ENCODE measurements around the gene RAB3C. TPM values are rescaled to one million over a fixed set of nuclear protein-coding genes. Genes with fewer than 3 reads are reported as not detected.

The RAB3C gene
- polyA plus RNA-seq, 4 donors: 0.22 to 6.5 (median 2.9) TPM

DNA sequence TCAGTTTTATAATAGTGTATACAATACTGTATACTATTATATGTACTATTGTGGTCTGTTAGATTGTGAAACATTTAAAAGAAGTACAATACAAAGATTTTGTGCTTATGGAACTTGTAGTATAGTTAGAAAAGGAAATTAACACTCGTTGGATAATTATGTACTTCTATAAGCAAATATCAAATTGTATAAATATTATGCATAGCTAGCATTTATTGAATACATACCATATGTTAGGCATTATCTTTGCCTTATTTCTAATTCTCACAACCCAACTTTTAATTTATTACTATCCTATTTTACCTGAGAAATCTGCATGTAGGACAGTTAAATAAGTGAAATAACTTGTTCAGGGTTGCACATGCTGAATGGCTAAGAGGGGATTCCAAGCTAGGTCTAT lies 37.5 kb downstream of the RAB3C start:
- H3K27ac ChIP-seq (ENCODE audit: low read depth in 1 of 3, low read length in 2 of 3): no peak overlapping the region

DNA sequence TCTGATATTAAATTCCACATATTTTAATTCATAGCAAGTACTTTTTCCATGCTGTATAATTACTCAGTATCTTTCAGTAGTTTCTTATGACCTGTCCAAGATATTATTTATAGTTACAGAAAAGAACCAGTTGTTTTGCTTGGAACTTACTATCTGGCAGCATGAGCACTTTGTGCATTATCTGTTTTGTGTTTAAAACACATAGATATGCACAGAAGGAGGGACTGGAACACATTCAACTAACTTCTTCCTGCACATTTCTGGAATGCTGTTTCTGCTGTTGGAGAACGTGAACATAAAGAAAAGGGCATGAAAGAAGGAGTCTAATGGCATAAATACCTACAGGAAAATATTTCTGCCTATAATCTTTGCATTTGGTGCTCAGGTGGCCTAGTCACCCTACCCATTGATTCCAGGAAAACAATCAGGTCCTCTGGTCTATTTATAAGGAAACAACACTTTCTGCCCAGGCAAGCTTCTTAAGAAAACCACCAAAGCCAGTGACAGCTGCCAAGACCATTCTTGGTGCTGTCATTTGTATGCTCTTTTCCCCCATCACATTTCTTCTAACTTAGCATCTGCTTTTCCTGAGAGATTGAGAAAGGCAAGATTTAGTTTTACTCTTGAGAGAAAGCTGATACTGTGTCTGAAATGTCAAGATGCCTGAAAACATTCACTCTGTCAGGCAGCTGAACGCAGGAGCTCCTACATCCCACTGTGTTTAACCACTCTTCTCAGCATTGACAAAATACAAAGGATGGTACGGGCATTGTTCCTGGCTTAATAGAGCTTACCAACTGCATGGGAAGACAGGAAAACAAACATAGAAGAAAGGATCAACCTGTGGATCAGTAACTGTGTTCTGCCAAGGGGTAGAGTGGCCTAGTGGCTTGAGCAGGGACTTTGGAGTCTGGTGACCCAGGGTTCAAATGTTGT lies 40.3 kb downstream of the RAB3C start:
- H3K27ac ChIP-seq (ENCODE audit: low read depth in 1 of 3, low read length in 2 of 3): no peak overlapping the region

More for the DNA sequence above, 37.5 kb downstream of the RAB3C start:
- WGBS, 3 donors: 68 to 83% (median 72%) methylated on average over 1 of the region's 1 CpG
- FAIRE-seq (no peak), DNase-seq (no peak)
- Histone ChIP-seq H3K27me3 (ENCODE audit: control insufficient read depth in 3 of 3, insufficient read depth in 3 of 3, low read length in 3 of 3) (no peaks in the 10 kb centered on the region), H3K36me3 (ENCODE audit: control insufficient read depth in 3 of 3, insufficient read depth in 2 of 3, low read depth in 1 of 3, low read length in 3 of 3) (no peaks in the 10 kb centered on the region), H3K9me3 (ENCODE audit: control insufficient read depth in 2 of 2, insufficient read depth in 1 of 2, low read depth in 1 of 2, low read length in 1 of 2) (no peaks in the 10 kb centered on the region), H3K4me3 (ENCODE audit: low read depth in 1 of 3, low read length in 3 of 3) (no peak overlapping the region), H3K4me1 (ENCODE audit: control insufficient read depth in 3 of 3, insufficient read depth in 2 of 3, low read depth in 1 of 3, low read length in 2 of 3) (peaks cover 0 to 4% (median 0%) of the 10 kb centered on the region in 3 donors)

DNA sequence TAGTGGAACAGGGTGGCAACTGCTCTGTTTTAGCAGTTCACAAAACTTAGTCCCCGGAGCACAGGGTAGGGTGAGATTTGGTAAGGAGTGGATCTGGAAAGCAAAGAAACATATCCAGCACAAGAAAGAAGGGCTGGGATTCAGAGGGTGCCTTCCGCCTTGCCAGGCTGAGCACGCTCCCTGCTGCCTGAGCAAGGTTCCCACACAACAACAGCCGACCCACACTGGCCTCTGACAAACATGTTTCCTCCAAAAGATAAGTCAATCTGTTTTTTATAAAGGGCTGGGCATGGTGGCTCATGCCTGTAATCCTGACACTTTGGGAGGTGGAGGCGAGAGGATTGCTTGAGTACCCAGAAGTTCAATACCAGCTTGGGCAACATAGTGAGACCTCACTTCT lies 45.8 kb downstream of the RAB3C start:
- H3K4me1 ChIP-seq (ENCODE audit: control insufficient read depth in 3 of 3, insufficient read depth in 2 of 3, low read depth in 1 of 3, low read length in 2 of 3): peaks cover 2 to 16% (median 7%) of the 10 kb centered on the region in 3 donors
- H3K27me3 ChIP-seq (ENCODE audit: control insufficient read depth in 3 of 3, insufficient read depth in 3 of 3, low read length in 3 of 3): no peaks in the 10 kb centered on the region
- no peak overlapping the region for H3K4me3 ChIP-seq (ENCODE audit: low read depth in 1 of 3, low read length in 3 of 3)
- no peaks in the 10 kb centered on the region for H3K9me3 ChIP-seq (ENCODE audit: control insufficient read depth in 2 of 2, insufficient read depth in 1 of 2, low read depth in 1 of 2, low read length in 1 of 2)
- DNase-seq: no peak
- no peak overlapping the region for H3K27ac ChIP-seq (ENCODE audit: low read depth in 1 of 3, low read length in 2 of 3)
- WGBS, 3 donors: 58 to 69% (median 62%) methylated on average over 5 of the region's 5 CpGs
- FAIRE-seq: no peak
- H3K36me3 ChIP-seq (ENCODE audit: control insufficient read depth in 3 of 3, insufficient read depth in 2 of 3, low read depth in 1 of 3, low read length in 3 of 3): no peaks in the 10 kb centered on the region

More for the DNA sequence above, 40.3 kb downstream of the RAB3C start:
- Histone ChIP-seq H3K4me1 (ENCODE audit: control insufficient read depth in 3 of 3, insufficient read depth in 2 of 3, low read depth in 1 of 3, low read length in 2 of 3) (peaks cover 0 to 4% (median 0%) of the 10 kb centered on the region in 3 donors), H3K4me3 (ENCODE audit: low read depth in 1 of 3, low read length in 3 of 3) (no peak overlapping the region), H3K27me3 (ENCODE audit: control insufficient read depth in 3 of 3, insufficient read depth in 3 of 3, low read length in 3 of 3) (no peaks in the 10 kb centered on the region), H3K9me3 (ENCODE audit: control insufficient read depth in 2 of 2, insufficient read depth in 1 of 2, low read depth in 1 of 2, low read length in 1 of 2) (no peaks in the 10 kb centered on the region), H3K36me3 (ENCODE audit: control insufficient read depth in 3 of 3, insufficient read depth in 2 of 3, low read depth in 1 of 3, low read length in 3 of 3) (no peaks in the 10 kb centered on the region)
- WGBS, 3 donors: 79 to 90% (median 81%) methylated on average over 3 of the region's 3 CpGs
- FAIRE-seq (no peak), DNase-seq (no peak)

DNA sequence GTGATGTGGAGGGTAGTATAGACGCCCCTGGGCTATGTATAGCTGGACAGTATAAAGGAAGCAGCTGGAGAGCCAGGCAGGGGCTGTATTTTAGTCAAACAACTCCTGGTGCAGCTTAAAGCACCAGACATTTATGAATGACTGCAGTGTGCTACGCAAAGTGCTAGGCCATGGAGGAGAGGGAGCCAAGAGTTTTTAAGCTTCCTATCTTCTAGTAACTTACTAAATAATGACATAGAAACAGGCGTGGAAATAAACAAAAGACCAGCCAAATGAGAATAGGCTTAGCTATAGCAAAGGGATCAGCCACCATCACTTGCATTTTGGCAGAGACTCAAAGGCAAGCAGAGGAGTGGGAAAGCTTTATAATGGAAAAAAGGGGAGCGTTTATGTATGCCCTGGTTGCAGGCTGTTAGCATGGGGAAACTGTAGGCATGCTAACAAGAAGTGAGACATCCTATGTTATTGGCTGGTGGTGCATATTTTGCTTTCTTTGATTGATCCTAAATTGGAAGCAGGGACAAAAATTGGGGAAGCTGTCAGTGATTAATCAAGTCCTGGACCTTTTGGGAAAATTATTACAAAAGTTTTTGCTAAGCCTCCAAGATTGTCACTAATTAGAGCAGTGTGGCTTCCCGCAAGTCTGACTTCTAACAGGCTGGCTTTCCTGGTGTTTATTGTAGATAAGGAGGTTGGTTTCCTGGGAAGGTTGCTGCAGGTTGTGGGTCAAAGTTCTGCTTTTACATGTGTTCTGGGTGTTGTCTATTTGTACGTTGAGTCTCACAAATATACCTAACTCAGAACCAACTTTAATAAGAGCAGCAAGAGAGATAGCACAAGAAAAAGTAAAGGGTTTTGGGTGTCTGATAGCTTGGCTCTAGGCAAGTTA lies 46.6 kb downstream of the RAB3C start:
- peaks cover 2 to 16% (median 7%) of the 10 kb centered on the region in 3 donors for H3K4me1 ChIP-seq (ENCODE audit: control insufficient read depth in 3 of 3, insufficient read depth in 2 of 3, low read depth in 1 of 3, low read length in 2 of 3)
- H3K27me3 ChIP-seq (ENCODE audit: control insufficient read depth in 3 of 3, insufficient read depth in 3 of 3, low read length in 3 of 3): no peaks in the 10 kb centered on the region
- H3K36me3 ChIP-seq (ENCODE audit: control insufficient read depth in 3 of 3, insufficient read depth in 2 of 3, low read depth in 1 of 3, low read length in 3 of 3): no peaks in the 10 kb centered on the region
- no peaks in the 10 kb centered on the region for H3K9me3 ChIP-seq (ENCODE audit: control insufficient read depth in 2 of 2, insufficient read depth in 1 of 2, low read depth in 1 of 2, low read length in 1 of 2)
- 11 to 21% (median 14%) methylated on average over 6 of the region's 6 CpGs for WGBS, 3 donors
- peak; percentile 78 to 88 for DNase-seq
- no peak overlapping the region for H3K4me3 ChIP-seq (ENCODE audit: low read depth in 1 of 3, low read length in 3 of 3)
- peak overlapping the region; percentile 35 to 73 (median 59) for H3K27ac ChIP-seq (ENCODE audit: low read depth in 1 of 3, low read length in 2 of 3)
- no peak for FAIRE-seq

DNA sequence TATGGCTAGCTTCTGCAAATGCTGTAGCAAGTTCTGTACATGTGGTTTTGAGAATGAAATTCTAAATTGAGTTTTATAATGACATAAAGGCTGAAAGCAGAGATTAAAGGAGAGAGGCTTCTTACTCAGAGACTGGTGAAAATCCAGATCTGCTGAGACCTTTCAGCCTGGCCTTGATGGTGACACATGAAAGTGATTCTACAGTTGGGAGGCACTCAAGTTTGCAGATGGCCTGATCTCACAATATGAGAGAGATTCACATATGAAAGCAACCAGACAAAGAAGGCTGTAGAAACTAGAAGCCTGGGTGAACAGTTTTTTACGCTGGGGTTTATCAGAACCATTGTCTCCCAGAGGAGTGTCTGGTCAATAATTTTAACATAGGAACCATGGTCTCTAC lies 49.0 kb downstream of the RAB3C start:
- FAIRE-seq (no peak), DNase-seq (no peak)
- no peak overlapping the region for H3K27ac ChIP-seq (ENCODE audit: low read depth in 1 of 3, low read length in 2 of 3)
- peaks cover 2 to 16% (median 7%) of the 10 kb centered on the region in 3 donors for H3K4me1 ChIP-seq (ENCODE audit: control insufficient read depth in 3 of 3, insufficient read depth in 2 of 3, low read depth in 1 of 3, low read length in 2 of 3)
- no peaks in the 10 kb centered on the region for H3K36me3 ChIP-seq (ENCODE audit: control insufficient read depth in 3 of 3, insufficient read depth in 2 of 3, low read depth in 1 of 3, low read length in 3 of 3)
- no peak overlapping the region for H3K4me3 ChIP-seq (ENCODE audit: low read depth in 1 of 3, low read length in 3 of 3)
- no peaks in the 10 kb centered on the region for H3K27me3 ChIP-seq (ENCODE audit: control insufficient read depth in 3 of 3, insufficient read depth in 3 of 3, low read length in 3 of 3)
- 86 to 100% (median 91%) methylated on average over 1 of the region's 1 CpG for WGBS, 3 donors
- H3K9me3 ChIP-seq (ENCODE audit: control insufficient read depth in 2 of 2, insufficient read depth in 1 of 2, low read depth in 1 of 2, low read length in 1 of 2): no peaks in the 10 kb centered on the region

DNA sequence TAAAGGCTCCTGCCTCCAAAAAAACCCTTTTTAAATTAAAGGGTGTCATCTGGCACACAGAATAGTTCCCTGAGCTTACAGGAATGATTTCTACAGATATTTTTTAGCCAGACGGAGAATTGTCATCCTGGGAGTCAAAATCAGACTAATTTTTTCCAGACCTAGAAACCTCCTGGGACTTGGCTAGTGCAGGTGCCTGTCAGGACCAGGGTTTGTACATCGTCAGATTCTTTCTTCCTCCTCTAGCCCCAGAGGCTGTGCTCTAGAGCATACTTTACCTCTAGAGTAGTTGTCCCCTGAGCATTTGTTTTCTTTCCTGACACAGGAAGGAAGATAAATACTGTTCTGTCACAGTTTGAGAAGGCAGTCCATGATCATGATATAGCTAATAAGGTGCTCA lies 52.5 kb downstream of the RAB3C start:
- H3K27me3 ChIP-seq (ENCODE audit: control insufficient read depth in 3 of 3, insufficient read depth in 3 of 3, low read length in 3 of 3): no peaks in the 10 kb centered on the region
- 78 to 91% (median 80%) methylated on average over 2 of the region's 2 CpGs for WGBS, 3 donors
- no peaks in the 10 kb centered on the region for H3K36me3 ChIP-seq (ENCODE audit: control insufficient read depth in 3 of 3, insufficient read depth in 2 of 3, low read depth in 1 of 3, low read length in 3 of 3)
- no peak for FAIRE-seq
- no peak overlapping the region for H3K27ac ChIP-seq (ENCODE audit: low read depth in 1 of 3, low read length in 2 of 3)
- DNase-seq: no peak
- H3K4me1 ChIP-seq (ENCODE audit: control insufficient read depth in 3 of 3, insufficient read depth in 2 of 3, low read depth in 1 of 3, low read length in 2 of 3): peaks cover 0 to 7% (median 0%) of the 10 kb centered on the region in 3 donors
- no peaks in the 10 kb centered on the region for H3K9me3 ChIP-seq (ENCODE audit: control insufficient read depth in 2 of 2, insufficient read depth in 1 of 2, low read depth in 1 of 2, low read length in 1 of 2)
- no peak overlapping the region for H3K4me3 ChIP-seq (ENCODE audit: low read depth in 1 of 3, low read length in 3 of 3)

DNA sequence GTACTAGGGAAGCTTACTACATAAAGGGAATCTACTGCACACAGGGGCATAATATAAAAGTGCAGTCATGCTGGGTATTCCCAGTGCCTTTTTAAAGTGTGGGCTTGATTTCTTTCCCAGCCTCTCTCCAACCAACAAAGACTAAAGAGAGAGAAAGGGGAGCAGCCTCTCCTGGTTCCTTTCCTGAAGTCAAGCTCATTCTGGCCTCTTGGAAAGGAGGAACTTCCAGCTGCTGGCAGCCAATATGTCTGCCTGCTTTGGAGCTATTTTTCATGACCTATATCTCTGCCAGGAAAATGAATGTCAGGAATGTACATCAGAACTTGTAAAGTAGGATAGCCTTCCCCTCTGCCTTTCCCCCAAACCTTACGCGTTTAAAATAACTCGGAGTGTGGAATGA lies 57.1 kb downstream of the RAB3C start:
- WGBS, 3 donors: 89 to 96% (median 92%) methylated on average over 3 of the region's 3 CpGs
- FAIRE-seq (no peak), DNase-seq (no peak)
- H3K4me3 ChIP-seq (ENCODE audit: low read depth in 1 of 3, low read length in 3 of 3): no peak overlapping the region
- H3K27ac ChIP-seq (ENCODE audit: low read depth in 1 of 3, low read length in 2 of 3): no peak overlapping the region
- H3K36me3 ChIP-seq (ENCODE audit: control insufficient read depth in 3 of 3, insufficient read depth in 2 of 3, low read depth in 1 of 3, low read length in 3 of 3): no peaks in the 10 kb centered on the region
- H3K9me3 ChIP-seq (ENCODE audit: control insufficient read depth in 2 of 2, insufficient read depth in 1 of 2, low read depth in 1 of 2, low read length in 1 of 2): no peaks in the 10 kb centered on the region
- H3K27me3 ChIP-seq (ENCODE audit: control insufficient read depth in 3 of 3, insufficient read depth in 3 of 3, low read length in 3 of 3): no peaks in the 10 kb centered on the region
- H3K4me1 ChIP-seq (ENCODE audit: control insufficient read depth in 3 of 3, insufficient read depth in 2 of 3, low read depth in 1 of 3, low read length in 2 of 3): no peaks in the 10 kb centered on the region

DNA sequence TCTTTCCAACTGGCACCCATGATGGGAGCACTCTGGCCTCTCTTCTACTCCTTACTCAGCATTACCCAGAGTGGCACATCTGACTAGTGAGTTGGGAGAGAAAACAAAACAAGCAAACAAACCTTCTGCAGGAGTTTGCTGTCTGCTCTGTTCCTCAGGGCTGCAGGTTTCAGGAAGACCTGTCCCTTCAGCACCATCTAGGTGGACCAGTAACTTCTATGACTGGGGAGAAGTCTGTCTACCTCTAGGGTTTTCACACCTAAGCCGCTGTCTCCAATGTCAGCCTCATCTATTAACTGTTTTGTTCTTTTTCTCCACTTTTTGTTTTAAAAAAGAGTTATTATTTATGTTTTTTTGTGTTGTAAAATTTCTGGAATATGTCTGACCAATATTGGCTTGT lies 58.7 kb downstream of the RAB3C start:
- H3K9me3 ChIP-seq (ENCODE audit: control insufficient read depth in 2 of 2, insufficient read depth in 1 of 2, low read depth in 1 of 2, low read length in 1 of 2): no peaks in the 10 kb centered on the region
- H3K27ac ChIP-seq (ENCODE audit: low read depth in 1 of 3, low read length in 2 of 3): no peak overlapping the region
- FAIRE-seq (no peak), DNase-seq (no peak)
- no peaks in the 10 kb centered on the region for H3K4me1 ChIP-seq (ENCODE audit: control insufficient read depth in 3 of 3, insufficient read depth in 2 of 3, low read depth in 1 of 3, low read length in 2 of 3)
- 81 to 94% (median 91%) methylated on average over 1 of the region's 1 CpG for WGBS, 3 donors
- H3K27me3 ChIP-seq (ENCODE audit: control insufficient read depth in 3 of 3, insufficient read depth in 3 of 3, low read length in 3 of 3): no peaks in the 10 kb centered on the region
- no peaks in the 10 kb centered on the region for H3K36me3 ChIP-seq (ENCODE audit: control insufficient read depth in 3 of 3, insufficient read depth in 2 of 3, low read depth in 1 of 3, low read length in 3 of 3)
- no peak overlapping the region for H3K4me3 ChIP-seq (ENCODE audit: low read depth in 1 of 3, low read length in 3 of 3)

Data from small intestine (tissue), 7 donors.